HepG2 (cell line): ENCODE results near the gene MYO9A. TPM values are rescaled to one million over a fixed set of nuclear protein-coding genes. Genes with fewer than 3 reads are reported as not detected.

Experiments used
- ARNT ChIP-seq: fragments of 450-650 bp; IDR thresholded peaks from 2 replicates; pipeline ENCODE4 v1.6.1; 2017
- CBX1 ChIP-seq: IDR thresholded peaks from one replicate; pipeline ENCODE4 v1.6.1; 2016; ENCODE audit warnings: antibody characterized with exemption, low read depth
- CEBPB ChIP-seq: IDR thresholded peaks from 2 replicates; pipeline ENCODE4 v1.6.1; 2011; ENCODE audit warnings: low read depth, low read length, improper control_type of control experiment, borderline replicate concordance
- EEA1 ChIP-seq: sonication (generic); formaldehyde crosslinking; IDR thresholded peaks from 2 replicates; pipeline ENCODE4 v1.5.1; 2020; ENCODE audit warnings: mild to moderate bottlenecking, missing genetic modification reagents, borderline replicate concordance
- ELF3 ChIP-seq: IDR thresholded peaks from 2 replicates; pipeline ENCODE4 v1.6.1; 2016; ENCODE audit warnings: missing genetic modification reagents, missing compliant biosample characterization
- FOSL2 ChIP-seq: sonication (generic); formaldehyde crosslinking; IDR thresholded peaks from 2 replicates; pipeline ENCODE4 v1.4.0; 2020; ENCODE audit warnings: missing genetic modification reagents
- HMG20A ChIP-seq: IDR thresholded peaks from 2 replicates; pipeline ENCODE4 v1.6.1; 2016; ENCODE audit warnings: borderline replicate concordance
- HMG20B ChIP-seq: conservative IDR thresholded peaks from 2 replicates; pipeline ENCODE4 v1.6.1; 2016; ENCODE audit warnings: missing genetic modification reagents, missing compliant biosample characterization
- IRF2 ChIP-seq: IDR thresholded peaks from 2 replicates; pipeline ENCODE4 v1.6.1; 2018; ENCODE audit warnings: missing genetic modification reagents, missing compliant biosample characterization
- JUNB ChIP-seq: sonication (generic); formaldehyde crosslinking; IDR thresholded peaks from 2 replicates; pipeline ENCODE4 v1.8.0; 2022; ENCODE audit warnings: missing genetic modification reagents, mild to moderate bottlenecking, borderline replicate concordance
- KDM5B ChIP-seq: sonication (generic); formaldehyde crosslinking; IDR thresholded peaks from 2 replicates; pipeline ENCODE4 v1.4.0; 2020; ENCODE audit warnings: missing genetic modification reagents, mild to moderate bottlenecking, borderline replicate concordance
- PHF21A ChIP-seq: sonication (generic); formaldehyde crosslinking; IDR thresholded peaks from 2 replicates; pipeline ENCODE4 v1.5.0; 2020; ENCODE audit warnings: mild to moderate bottlenecking, missing genetic modification reagents
- ZMYM2 ChIP-seq: sonication (generic); formaldehyde crosslinking; IDR thresholded peaks from 2 replicates; pipeline ENCODE4 v1.8.0; 2022; ENCODE audit warnings: mild to moderate bottlenecking, missing genetic modification reagents
- ZNF124 ChIP-seq: sonication (generic); formaldehyde crosslinking; IDR thresholded peaks from 2 replicates; pipeline ENCODE4 v1.4.0; 2020; ENCODE audit warnings: missing genetic modification reagents
- ZNF564 ChIP-seq: sonication (generic); formaldehyde crosslinking; IDR thresholded peaks from 2 replicates; pipeline ENCODE4 v1.8.1; 2023; ENCODE audit warnings: mild to moderate bottlenecking, missing genetic modification reagents
- ZNF619 ChIP-seq: sonication (generic); formaldehyde crosslinking; IDR thresholded peaks from 2 replicates; pipeline ENCODE4 v1.4.0; 2020; ENCODE audit warnings: mild to moderate bottlenecking, missing genetic modification reagents
- ZNF720 ChIP-seq: sonication (generic); formaldehyde crosslinking; IDR thresholded peaks from 2 replicates; pipeline ENCODE4 v1.4.0; 2020; ENCODE audit warnings: missing genetic modification reagents
- ZNF761 ChIP-seq: sonication (generic); formaldehyde crosslinking; conservative IDR thresholded peaks from 2 replicates; pipeline ENCODE4 v1.4.0; 2020; ENCODE audit warnings: mild to moderate bottlenecking, missing genetic modification reagents
- ZNF781 ChIP-seq: sonication (generic); formaldehyde crosslinking; IDR thresholded peaks from 2 replicates; pipeline ENCODE4 v1.5.1; 2020; ENCODE audit warnings: borderline replicate concordance, mild to moderate bottlenecking, missing genetic modification reagents; ENCODE audit errors: not compliant biosample characterization
- ZNF883 ChIP-seq: sonication (generic); formaldehyde crosslinking; IDR thresholded peaks from 2 replicates; pipeline ENCODE4 v1.5.1; 2020; ENCODE audit warnings: mild to moderate bottlenecking, missing genetic modification reagents; ENCODE audit errors: not compliant biosample characterization
- ZSCAN9 ChIP-seq: IDR thresholded peaks from 2 replicates; pipeline ENCODE4 v1.6.1; 2016; ENCODE audit warnings: borderline replicate concordance
- polyA plus RNA-seq, 8 experiments: library from polyadenylated mRNA; depleted of rRNA in 3 of 8; stranded (reverse) in 7 of 8; unstranded in 1 of 8; fragments of >200 nt; fragmentation: Illumina TruSeq in 4 of 8; extraction: Trizol in 4 of 8; gene quantifications; 2 replicates each; pipeline versions ENCODE4 v1.2.1 to v1.2.3, GENCODE V29; 2011 to 2016; ENCODE audit warnings: low read depth in 4 of 8, missing spikeins in 1 of 8, mixed read lengths in 1 of 8; ENCODE audit not compliant: insufficient read depth in 1 of 8
- total RNA-seq, 5 experiments: library from RNA; depleted of rRNA; stranded (reverse); fragments of >200 nt; fragmentation: Illumina TruSeq; extraction: Trizol; gene quantifications; 2 replicates each; pipeline ENCODE4 v1.2.3, GENCODE V29; 2016; ENCODE audit warnings: low read depth in 1 of 5
- TF ChIP-seq, protein P1 (sequence below), 2 experiments: sonication (generic) in 1 of 2; formaldehyde crosslinking in 1 of 2; IDR thresholded peaks; 2 replicates each; pipeline versions ENCODE4 v1.5.1 to v1.6.1; 2011 to 2020; ENCODE audit warnings: borderline replicate concordance in 1 of 2, low read depth in 1 of 2, low read length in 1 of 2, mild to moderate bottlenecking in 1 of 2, missing genetic modification reagents in 1 of 2, moderate library complexity in 1 of 2
- TF ChIP-seq, protein P2 (sequence below): sonication (generic); formaldehyde crosslinking; IDR thresholded peaks from 2 replicates; pipeline ENCODE4 v1.5.1; 2020; ENCODE audit warnings: missing genetic modification reagents, mild to moderate bottlenecking, borderline replicate concordance
- TF ChIP-seq, protein P3 (sequence below): conservative IDR thresholded peaks from 2 replicates; pipeline ENCODE4 v1.6.1; 2018; ENCODE audit warnings: missing genetic modification reagents

The MYO9A gene
- total and polyA plus RNA-seq, 2 of the 13 experiments (the other 11 are each of a cell fraction or from before 2014, with no cell fraction given) = 4.8 to 15.3 TPM

DNA sequence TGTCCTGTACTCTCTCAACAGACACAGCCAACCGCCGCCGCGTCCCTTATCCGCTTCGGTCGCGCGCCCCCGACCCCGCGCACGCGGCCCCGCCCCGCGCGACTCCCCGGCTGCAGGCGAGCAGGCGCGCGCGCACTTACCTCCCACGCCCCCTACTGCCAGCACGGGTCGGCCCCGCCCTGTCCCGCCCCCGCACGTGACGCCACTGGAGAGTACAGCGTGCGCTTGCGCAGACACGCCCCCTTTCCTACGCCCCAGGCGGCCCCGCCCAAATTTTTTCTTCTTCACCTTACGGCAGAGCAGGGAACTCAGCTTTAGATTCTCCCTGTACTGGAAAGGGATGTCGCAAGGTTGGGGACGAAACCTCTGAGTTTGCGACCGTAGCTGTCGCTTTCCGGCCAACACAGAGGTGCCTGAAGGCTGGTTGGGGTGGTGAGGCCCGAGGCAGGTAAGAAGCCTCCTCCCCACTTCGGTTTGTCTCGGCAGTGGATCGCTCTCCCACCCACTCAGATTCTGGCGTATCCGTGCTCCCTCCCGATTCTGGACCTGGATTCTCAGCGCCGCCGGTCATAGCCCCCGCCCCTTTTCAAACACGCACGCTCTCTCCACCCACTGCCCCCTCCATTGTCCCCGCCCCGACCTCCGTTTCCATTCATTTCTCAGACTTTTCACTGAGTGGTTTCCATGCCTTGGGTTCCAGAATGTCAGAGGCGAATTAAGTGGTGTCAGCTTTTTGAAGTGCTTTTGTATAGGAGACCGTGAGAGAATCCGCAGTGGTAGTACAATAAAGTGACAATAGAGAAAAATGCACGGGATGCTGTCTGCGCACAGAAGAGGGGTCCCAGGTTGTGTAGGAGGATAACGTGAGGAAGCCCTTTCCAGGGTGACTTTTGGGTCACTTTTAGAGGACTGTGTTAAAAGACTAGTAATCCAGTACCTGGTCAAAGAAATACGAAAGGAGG, at the start of gene MYO9A, which contains the start of gene SENP8 (continued):
- TF ChIP-seq ZNF619 (CRISPR knock-in tag) (0 out of 2 replicates have a peak, but pooled peaks have one; percentile 13), ZSCAN9 (CRISPR knock-in tag) (0 out of 2 replicates have a peak, but pooled peaks have one; percentile 6), EEA1 (CRISPR knock-in tag) (no peak), ZNF124 (CRISPR knock-in tag) (0 out of 2 replicates have a peak, but pooled peaks have one; percentile 24), CEBPB (peak; percentile 95), ZMYM2 (CRISPR knock-in tag) (peak; percentile 33; the same call in 1 of the 2 replicates), IRF2 (CRISPR knock-in tag) (peak; percentile 51; the same call in 1 of the 2 replicates), HMG20B (no peak; the same call in 1 of the 2 replicates), ARNT (no peak), ZNF564 (CRISPR knock-in tag) (0 out of 2 replicates have a peak, but pooled peaks have one; percentile 3), PHF21A (CRISPR knock-in tag) (peak; percentile 66), CBX1 (no peak), FOSL2 (0 out of 2 replicates have a peak, but pooled peaks have one; percentile 3), ZNF720 (CRISPR knock-in tag) (no peak), ELF3 (CRISPR knock-in tag) (no peak), ZNF761 (peak; percentile 15; the same call in 1 of the 2 replicates), ZNF781 (CRISPR knock-in tag) (no peak), ZNF883 (CRISPR knock-in tag) (peak; percentile 6), KDM5B (peak; percentile 27; the same call in 1 of the 2 replicates), HMG20A (CRISPR knock-in tag) (no peak), JUNB (CRISPR knock-in tag) (no peak)
- TF ChIP-seq, protein P1, sequence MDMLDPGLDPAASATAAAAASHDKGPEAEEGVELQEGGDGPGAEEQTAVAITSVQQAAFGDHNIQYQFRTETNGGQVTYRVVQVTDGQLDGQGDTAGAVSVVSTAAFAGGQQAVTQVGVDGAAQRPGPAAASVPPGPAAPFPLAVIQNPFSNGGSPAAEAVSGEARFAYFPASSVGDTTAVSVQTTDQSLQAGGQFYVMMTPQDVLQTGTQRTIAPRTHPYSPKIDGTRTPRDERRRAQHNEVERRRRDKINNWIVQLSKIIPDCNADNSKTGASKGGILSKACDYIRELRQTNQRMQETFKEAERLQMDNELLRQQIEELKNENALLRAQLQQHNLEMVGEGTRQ (IDR thresholded peaks at IDR 0.05; ENCODE audit: low read depth, low read length) = peak; percentile 85
- TF ChIP-seq, protein P1 (CRISPR knock-in tag; IDR thresholded peaks at IDR 0.05; ENCODE audit: borderline replicate concordance) = peak; percentile 86; the same call in 1 of the 2 replicates
- TF ChIP-seq, protein P2, sequence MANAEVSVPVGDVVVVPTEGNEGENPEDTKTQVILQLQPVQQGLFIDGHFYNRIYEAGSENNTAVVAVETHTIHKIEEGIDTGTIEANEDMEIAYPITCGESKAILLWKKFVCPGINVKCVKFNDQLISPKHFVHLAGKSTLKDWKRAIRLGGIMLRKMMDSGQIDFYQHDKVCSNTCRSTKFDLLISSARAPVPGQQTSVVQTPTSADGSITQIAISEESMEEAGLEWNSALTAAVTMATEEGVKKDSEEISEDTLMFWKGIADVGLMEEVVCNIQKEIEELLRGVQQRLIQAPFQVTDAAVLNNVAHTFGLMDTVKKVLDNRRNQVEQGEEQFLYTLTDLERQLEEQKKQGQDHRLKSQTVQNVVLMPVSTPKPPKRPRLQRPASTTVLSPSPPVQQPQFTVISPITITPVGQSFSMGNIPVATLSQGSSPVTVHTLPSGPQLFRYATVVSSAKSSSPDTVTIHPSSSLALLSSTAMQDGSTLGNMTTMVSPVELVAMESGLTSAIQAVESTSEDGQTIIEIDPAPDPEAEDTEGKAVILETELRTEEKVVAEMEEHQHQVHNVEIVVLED (CRISPR knock-in tag) = peak; percentile 69; the same call in 1 of the 2 replicates
- TF ChIP-seq, protein P3, sequence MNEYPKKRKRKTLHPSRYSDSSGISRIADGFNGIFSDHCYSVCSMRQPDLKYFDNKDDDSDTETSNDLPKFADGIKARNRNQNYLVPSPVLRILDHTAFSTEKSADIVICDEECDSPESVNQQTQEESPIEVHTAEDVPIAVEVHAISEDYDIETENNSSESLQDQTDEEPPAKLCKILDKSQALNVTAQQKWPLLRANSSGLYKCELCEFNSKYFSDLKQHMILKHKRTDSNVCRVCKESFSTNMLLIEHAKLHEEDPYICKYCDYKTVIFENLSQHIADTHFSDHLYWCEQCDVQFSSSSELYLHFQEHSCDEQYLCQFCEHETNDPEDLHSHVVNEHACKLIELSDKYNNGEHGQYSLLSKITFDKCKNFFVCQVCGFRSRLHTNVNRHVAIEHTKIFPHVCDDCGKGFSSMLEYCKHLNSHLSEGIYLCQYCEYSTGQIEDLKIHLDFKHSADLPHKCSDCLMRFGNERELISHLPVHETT (CRISPR knock-in tag) = no peak
